T-cell (primary cell): ENCODE measurements around the gene TEX55. TPM values are rescaled to one million over a fixed set of nuclear protein-coding genes. Genes with fewer than 3 reads are reported as not detected.

Source experiments
- ATAC-seq, 4 experiments: fragments of 200-7000 bp in 3 of 4; fragments of 150-1000 bp in 1 of 4; cut with Tn5 transposase; replicated peaks in 1 of 4; 1 replicate in 3 of 4; 2 replicates in 1 of 4; pipeline ENCODE4 v1.10.0; 2021; ENCODE audit warnings: moderate library complexity in 3 of 4, mild to moderate bottlenecking in 2 of 4, moderate number of reproducible peaks in 1 of 4
- CTCF ChIA-PET, 2 donors: fragments of 300-600 bp; sonication (Branson Sonifier 250); formaldehyde crosslinking; loops; one replicate each; lab custom pipeline; 2022; ENCODE audit warnings: antibody characterized with exemption in 2 of 2; lab: Charles Lee
- POLR2A ChIA-PET, 2 donors: fragments of 300-600 bp; sonication (Branson Sonifier 250); formaldehyde crosslinking; loops; one replicate each; lab custom pipeline; 2022; ENCODE audit warnings: antibody characterized with exemption in 2 of 2; lab: Charles Lee
- DNase-seq, 35 experiments: peaks; one replicate each; pipeline versions ENCODE4 v3.0.0 to v3.0.0-alpha.2; 2013 to 2023
- H3K27ac ChIP-seq: one replicate; pipeline ENCODE4 v1.5.1; 2013; ENCODE audit warnings: low read length
- H3K27me3 ChIP-seq, 2 experiments: replicated peaks in 1 of 2; 1 replicate in 1 of 2; 2 replicates in 1 of 2; pipeline versions ENCODE4 v1.6.1 to v1.7.0; 2013; ENCODE audit warnings: low read length in 1 of 2, mixed read lengths in 1 of 2; ENCODE audit not compliant: control insufficient read depth in 2 of 2, insufficient read depth in 2 of 2; ENCODE audit errors: extremely low read depth in 1 of 2
- H3K36me3 ChIP-seq, 2 donors: 1 replicate in 1 of 2; 2 replicates in 1 of 2; pipeline versions ENCODE4 v1.6.1 to v1.7.0; 2013; ENCODE audit warnings: low read length in 1 of 2; ENCODE audit not compliant: control insufficient read depth in 2 of 2, insufficient read depth in 1 of 2; ENCODE audit errors: extremely low read depth in 1 of 2
- H3K4me1 ChIP-seq, 2 experiments: 1 replicate in 1 of 2; 2 replicates in 1 of 2; pipeline versions ENCODE4 v1.6.1 to v1.7.0; 2013; ENCODE audit warnings: low read length in 2 of 2, mixed read lengths in 1 of 2; ENCODE audit not compliant: insufficient read depth in 2 of 2, control insufficient read depth in 1 of 2; ENCODE audit errors: extremely low read depth in 1 of 2
- H3K4me3 ChIP-seq, 2 donors: 1 replicate in 1 of 2; 2 replicates in 1 of 2; pipeline versions ENCODE4 v1.5.1 to v1.7.0; 2013; ENCODE audit warnings: mild to moderate bottlenecking in 2 of 2, low read length in 1 of 2, moderate library complexity in 1 of 2; ENCODE audit not compliant: control insufficient read depth in 1 of 2; ENCODE audit errors: extremely low read depth in 1 of 2
- H3K9me3 ChIP-seq: 2 replicates; pipeline ENCODE4 v1.7.0; 2013
- H3K27ac Mint-ChIP-seq, 2 donors: one replicate each; pipeline ENCODE4 v1.8.0; 2020 to 2021; ENCODE audit warnings: mild to moderate bottlenecking in 2 of 2, mixed read lengths in 2 of 2
- H3K27me3 Mint-ChIP-seq, 2 donors: one replicate each; pipeline ENCODE4 v1.8.0; 2021 to 2022; ENCODE audit warnings: mixed read lengths in 2 of 2
- H3K36me3 Mint-ChIP-seq: one replicate; pipeline ENCODE4 v1.8.0; 2021; ENCODE audit warnings: mixed read lengths
- H3K4me1 Mint-ChIP-seq, 3 donors: one replicate each; pipeline ENCODE4 v1.8.0; 2020 to 2022; ENCODE audit warnings: mixed read lengths in 3 of 3, mild to moderate bottlenecking in 1 of 3
- H3K4me3 Mint-ChIP-seq, 3 donors: one replicate each; pipeline ENCODE4 v1.8.0; 2020 to 2022; ENCODE audit warnings: mild to moderate bottlenecking in 3 of 3, mixed read lengths in 3 of 3, moderate library complexity in 3 of 3
- H3K9me3 Mint-ChIP-seq, 3 donors: one replicate each; pipeline ENCODE4 v1.8.0; 2020 to 2022; ENCODE audit warnings: mixed read lengths in 3 of 3
- WGBS: methylation state at CpG from one replicate; pipeline ENCODE4 v1.1.5; 2013; ENCODE audit warnings: missing lambda C conversion rate; ENCODE audit not compliant: insufficient coverage; 5-methylcytosine and 5-hydroxymethylcytosine counted together
- total RNA-seq, 35 experiments: library from RNA in 6 of 35; stranded (reverse) in 6 of 35; fragments of 120-200 nt in 1 of 35; gene quantifications; one replicate each; pipeline versions ENCODE4 v1.2.1 to v1.2.4 and lab custom pipeline; 2013 to 2026

Gene TEX55
- total RNA-seq, 5 donors from 2014 or later (not counting 1 experiment from before 2014, with no cell fraction given): not detected

GRCh38 chr3:119181765-119182164, 35.8 kb downstream of the TEX55 start:
- Histone ChIP-seq H3K27me3 (no peaks in the 10 kb centered on the region), H3K27ac (no peak overlapping the region), H3K4me3 (no peak overlapping the region), H3K9me3 (no peaks in the 10 kb centered on the region), H3K36me3 (no peaks in the 10 kb centered on the region), H3K4me1 (no peaks in the 10 kb centered on the region)
- ATAC-seq (no peak), DNase-seq (no peak)
- CTCF ChIA-PET: interaction anchor here in 1 of 2 donors (0.6 kb wide), 1 partner anchor 147 kb away, joined by 11 read pairs; no protein-coding TSS in a partner anchor
- Mint-ChIP-seq H3K4me1 (no peaks in the 10 kb centered on the region), H3K36me3 (no peaks in the 10 kb centered on the region), H3K4me3 (no peak overlapping the region), H3K27ac (no peak overlapping the region), H3K27me3 (peaks cover 0 to 2% of the 10 kb centered on the region in 2 donors), H3K9me3 (no peaks in the 10 kb centered on the region)
- POLR2A ChIA-PET: no interaction called here
- no CpG with 5 or more reads among the region's 3 CpGs for WGBS

GRCh38 chr3:119184111-119184510, 38.1 kb downstream of the TEX55 start:
- Mint-ChIP-seq H3K27ac (no peak overlapping the region), H3K9me3 (no peaks in the 10 kb centered on the region), H3K4me3 (no peak overlapping the region), H3K36me3 (no peaks in the 10 kb centered on the region), H3K4me1 (no peaks in the 10 kb centered on the region), H3K27me3 (no peaks in the 10 kb centered on the region)
- Histone ChIP-seq H3K27me3 (no peaks in the 10 kb centered on the region), H3K9me3 (no peaks in the 10 kb centered on the region), H3K4me3 (no peak overlapping the region), H3K36me3 (no peaks in the 10 kb centered on the region), H3K4me1 (no peaks in the 10 kb centered on the region), H3K27ac (no peak overlapping the region)
- POLR2A ChIA-PET: interaction anchor here in 1 of 2 donors (0.7 kb wide), 1 partner anchor 35 kb away, joined by 6 read pairs; no protein-coding TSS in a partner anchor
- CTCF ChIA-PET: no interaction called here
- ATAC-seq: no peak
- no peak for DNase-seq
- WGBS: 60% methylated on average over 6 of the region's 9 CpGs

GRCh38 chr3:119184796-119185570, 39.0 kb downstream of the TEX55 start:
- Histone ChIP-seq H3K27ac (no peak overlapping the region), H3K9me3 (no peaks in the 10 kb centered on the region), H3K27me3 (no peaks in the 10 kb centered on the region), H3K4me1 (no peaks in the 10 kb centered on the region), H3K36me3 (no peaks in the 10 kb centered on the region), H3K4me3 (no peak overlapping the region)
- ChIA-PET POLR2A (interaction anchor here in 1 of 2 donors (0.7 kb wide), 1 partner anchor 34 kb away, joined by 6 read pairs; no protein-coding TSS in a partner anchor), CTCF (interaction anchor here (0.5 to 0.6 kb wide), 2 partner anchors 59 to 1278 kb away, joined by 3 read pairs; no protein-coding TSS in a partner anchor)
- H3K4me1 Mint-ChIP-seq: no peaks in the 10 kb centered on the region
- no peak overlapping the region for H3K4me3 Mint-ChIP-seq
- no peaks in the 10 kb centered on the region for H3K9me3 Mint-ChIP-seq
- ATAC-seq: no peak
- DNase-seq: no peak
- H3K27ac Mint-ChIP-seq: no peak overlapping the region
- no peaks in the 10 kb centered on the region for H3K27me3 Mint-ChIP-seq
- WGBS: 91% methylated on average over 3 of the region's 7 CpGs
- no peaks in the 10 kb centered on the region for H3K36me3 Mint-ChIP-seq

- Mint-ChIP-seq H3K9me3 (no peaks in the 10 kb centered on the region), H3K27me3 (no peaks in the 10 kb centered on the region), H3K4me3 (no peak overlapping the region), H3K36me3 (no peaks in the 10 kb centered on the region), H3K27ac (no peak overlapping the region), H3K4me1 (no peaks in the 10 kb centered on the region)
- no peaks in the 10 kb centered on the region for H3K27me3 ChIP-seq
- H3K36me3 ChIP-seq: no peaks in the 10 kb centered on the region
- no peak for ATAC-seq
- H3K4me1 ChIP-seq: no peaks in the 10 kb centered on the region
- no peak for DNase-seq
- POLR2A ChIA-PET: no interaction called here
- no peaks in the 10 kb centered on the region for H3K9me3 ChIP-seq
- H3K27ac ChIP-seq: no peak overlapping the region
- CTCF ChIA-PET: no interaction called here
- no peak overlapping the region for H3K4me3 ChIP-seq
Observed at GRCh38 chr3:119187266-119187665, 41.3 kb downstream of the TEX55 start.

GRCh38 chr3:119191800-119192199, 45.8 kb downstream of the TEX55 start:
- no peak overlapping the region for H3K4me3 ChIP-seq
- H3K36me3 ChIP-seq: no peaks in the 10 kb centered on the region
- ChIA-PET CTCF (no interaction called here), POLR2A (no interaction called here)
- H3K36me3 Mint-ChIP-seq: no peaks in the 10 kb centered on the region
- H3K4me1 ChIP-seq: no peaks in the 10 kb centered on the region
- H3K9me3 ChIP-seq: no peaks in the 10 kb centered on the region
- DNase-seq: no peak
- no peak for ATAC-seq
- H3K27ac ChIP-seq: no peak overlapping the region
- no peak overlapping the region for H3K4me3 Mint-ChIP-seq
- H3K27ac Mint-ChIP-seq: no peak overlapping the region
- peaks cover 0 to 5% of the 10 kb centered on the region in 2 donors for H3K27me3 Mint-ChIP-seq
- peaks cover 0 to 2% of the 10 kb centered on the region in 2 experiments for H3K27me3 ChIP-seq
- no peaks in the 10 kb centered on the region for H3K9me3 Mint-ChIP-seq
- 100% methylated on average over 1 of the region's 1 CpG for WGBS
- H3K4me1 Mint-ChIP-seq: peaks cover 0 to 6% (median 0%) of the 10 kb centered on the region in 3 donors

GRCh38 chr3:119194237-119195150, 48.5 kb downstream of the TEX55 start:
- ChIA-PET CTCF (no interaction called here), POLR2A (no interaction called here)
- H3K4me1 Mint-ChIP-seq: peaks cover 0 to 6% (median 0%) of the 10 kb centered on the region in 3 donors
- H3K27ac Mint-ChIP-seq: no peak overlapping the region
- peaks cover 4% of the 10 kb centered on the region for H3K36me3 Mint-ChIP-seq
- peaks cover 0 to 5% of the 10 kb centered on the region in 2 donors for H3K27me3 Mint-ChIP-seq
- 89% methylated on average over 5 of the region's 7 CpGs for WGBS
- Histone ChIP-seq H3K36me3 (no peaks in the 10 kb centered on the region), H3K4me1 (no peaks in the 10 kb centered on the region), H3K27ac (no peak overlapping the region), H3K4me3 (no peak overlapping the region), H3K27me3 (peaks cover 0 to 2% of the 10 kb centered on the region in 2 experiments), H3K9me3 (no peaks in the 10 kb centered on the region)
- DNase-seq (no peak), ATAC-seq (no peak)
- H3K4me3 Mint-ChIP-seq: no peak overlapping the region
- no peaks in the 10 kb centered on the region for H3K9me3 Mint-ChIP-seq
